HepG2 (cell line): ENCODE results near the gene SPINDOC. TPM values are rescaled to one million over a fixed set of nuclear protein-coding genes. Genes with fewer than 3 reads are reported as not detected.

Experiments
- GABPB1 ChIP-seq: IDR thresholded peaks from 2 replicates; pipeline ENCODE4 v1.6.1; 2016; ENCODE audit warnings: mild to moderate bottlenecking, missing genetic modification reagents, moderate library complexity, missing compliant biosample characterization
- GATAD2A ChIP-seq: IDR thresholded peaks from 2 replicates; pipeline ENCODE4 v1.6.1; 2016
- HNF4A ChIP-seq: sonication (generic); formaldehyde crosslinking; IDR thresholded peaks from 2 replicates; pipeline ENCODE4 v1.4.0; 2020; ENCODE audit warnings: missing genetic modification reagents
- HNRNPLL ChIP-seq: fragments of 200-400 bp; formaldehyde crosslinking; IDR thresholded peaks from 2 replicates; pipeline ENCODE4 v1.6.1; 2017; ENCODE audit warnings: mild to moderate bottlenecking, low read depth, low read length; ENCODE audit not compliant: poor library complexity, severe bottlenecking
- KDM5A ChIP-seq: fragments of 200-600 bp; sonication (generic); IDR thresholded peaks from 2 replicates; pipeline ENCODE4 v1.7.0; 2018; ENCODE audit warnings: antibody characterized with exemption, mild to moderate bottlenecking, low read length, borderline replicate concordance
- KLF16 ChIP-seq, 2 experiments: sonication (generic) in 1 of 2; formaldehyde crosslinking in 1 of 2; IDR thresholded peaks; 2 replicates each; pipeline versions ENCODE4 v1.6.1 to v1.8.0; 2016 to 2023; ENCODE audit warnings: missing genetic modification reagents in 2 of 2, missing compliant biosample characterization in 1 of 2
- MTA3 ChIP-seq: sonication (generic); formaldehyde crosslinking; IDR thresholded peaks from 2 replicates; pipeline ENCODE4 v1.4.0; 2020; ENCODE audit warnings: missing genetic modification reagents
- POGZ ChIP-seq: sonication (generic); formaldehyde crosslinking; IDR thresholded peaks from 2 replicates; pipeline ENCODE4 v1.4.0; 2020; ENCODE audit warnings: mild to moderate bottlenecking, missing genetic modification reagents
- TBP ChIP-seq: sonication (generic); formaldehyde crosslinking; IDR thresholded peaks from 2 replicates; pipeline ENCODE4 v1.5.0; 2020; ENCODE audit warnings: missing genetic modification reagents
- TEAD3 ChIP-seq: optimal IDR thresholded peaks from 2 replicates; pipeline ENCODE3; 2016; ENCODE audit warnings: borderline replicate concordance
- YEATS2 ChIP-seq: sonication (generic); formaldehyde crosslinking; IDR thresholded peaks from 2 replicates; pipeline ENCODE4 v1.4.0; 2020; ENCODE audit warnings: missing genetic modification reagents, borderline replicate concordance
- YEATS4 ChIP-seq: sonication (generic); formaldehyde crosslinking; IDR thresholded peaks from 2 replicates; pipeline ENCODE4 v1.4.0; 2020; ENCODE audit warnings: missing genetic modification reagents, borderline replicate concordance
- ZFX ChIP-seq: sonication (generic); formaldehyde crosslinking; IDR thresholded peaks from 2 replicates; pipeline ENCODE4 v1.4.0; 2020; ENCODE audit warnings: mild to moderate bottlenecking, low read depth, missing genetic modification reagents, moderate library complexity
- ZNF121 ChIP-seq: sonication (generic); formaldehyde crosslinking; IDR thresholded peaks from 2 replicates; pipeline ENCODE4 v1.5.0; 2020; ENCODE audit warnings: mild to moderate bottlenecking, missing genetic modification reagents
- ZNF160 ChIP-seq: sonication (generic); formaldehyde crosslinking; IDR thresholded peaks from 2 replicates; pipeline ENCODE4 v1.8.0; 2022; ENCODE audit warnings: mild to moderate bottlenecking, inconsistent platforms, missing genetic modification reagents
- ZNF263 ChIP-seq: sonication (generic); formaldehyde crosslinking; IDR thresholded peaks from 2 replicates; pipeline ENCODE4 v1.4.0; 2020; ENCODE audit warnings: missing genetic modification reagents
- ZNF431 ChIP-seq: sonication (generic); formaldehyde crosslinking; IDR thresholded peaks from 2 replicates; pipeline ENCODE4 v1.9.0; 2022; ENCODE audit warnings: missing genetic modification reagents, low read depth, mild to moderate bottlenecking, borderline replicate concordance
- ZNF747 ChIP-seq: sonication (generic); formaldehyde crosslinking; IDR thresholded peaks from 2 replicates; pipeline ENCODE4 v1.8.1; 2023; ENCODE audit warnings: missing genetic modification reagents, mild to moderate bottlenecking, borderline replicate concordance
- polyA plus RNA-seq, 8 experiments: library from polyadenylated mRNA; depleted of rRNA in 3 of 8; stranded (reverse) in 7 of 8; unstranded in 1 of 8; fragments of >200 nt; fragmentation: Illumina TruSeq in 4 of 8; extraction: Trizol in 4 of 8; gene quantifications; 2 replicates each; pipeline versions ENCODE4 v1.2.1 to v1.2.3, GENCODE V29; 2011 to 2016; ENCODE audit warnings: low read depth in 4 of 8, missing spikeins in 1 of 8, mixed read lengths in 1 of 8; ENCODE audit not compliant: insufficient read depth in 1 of 8
- total RNA-seq, 5 experiments: library from RNA; depleted of rRNA; stranded (reverse); fragments of >200 nt; fragmentation: Illumina TruSeq; extraction: Trizol; gene quantifications; 2 replicates each; pipeline ENCODE4 v1.2.3, GENCODE V29; 2016; ENCODE audit warnings: low read depth in 1 of 5
- TF ChIP-seq, protein P1 (sequence below): sonication (generic); formaldehyde crosslinking; IDR thresholded peaks from 2 replicates; pipeline ENCODE4 v1.4.0; 2020; ENCODE audit warnings: missing genetic modification reagents, borderline replicate concordance
- TF ChIP-seq, protein P2 (sequence below): IDR thresholded peaks from 2 replicates; pipeline ENCODE4 v1.6.1; 2016
- TF ChIP-seq, protein P3 (sequence below): sonication (generic); formaldehyde crosslinking; IDR thresholded peaks from 2 replicates; pipeline ENCODE4 v1.5.0; 2020; ENCODE audit warnings: mild to moderate bottlenecking, missing genetic modification reagents, borderline replicate concordance

The SPINDOC gene
- total and polyA plus RNA-seq, 2 of the 13 experiments (the other 11 are each of a cell fraction or from before 2014, with no cell fraction given) = 21.4 to 29.9 TPM

DNA sequence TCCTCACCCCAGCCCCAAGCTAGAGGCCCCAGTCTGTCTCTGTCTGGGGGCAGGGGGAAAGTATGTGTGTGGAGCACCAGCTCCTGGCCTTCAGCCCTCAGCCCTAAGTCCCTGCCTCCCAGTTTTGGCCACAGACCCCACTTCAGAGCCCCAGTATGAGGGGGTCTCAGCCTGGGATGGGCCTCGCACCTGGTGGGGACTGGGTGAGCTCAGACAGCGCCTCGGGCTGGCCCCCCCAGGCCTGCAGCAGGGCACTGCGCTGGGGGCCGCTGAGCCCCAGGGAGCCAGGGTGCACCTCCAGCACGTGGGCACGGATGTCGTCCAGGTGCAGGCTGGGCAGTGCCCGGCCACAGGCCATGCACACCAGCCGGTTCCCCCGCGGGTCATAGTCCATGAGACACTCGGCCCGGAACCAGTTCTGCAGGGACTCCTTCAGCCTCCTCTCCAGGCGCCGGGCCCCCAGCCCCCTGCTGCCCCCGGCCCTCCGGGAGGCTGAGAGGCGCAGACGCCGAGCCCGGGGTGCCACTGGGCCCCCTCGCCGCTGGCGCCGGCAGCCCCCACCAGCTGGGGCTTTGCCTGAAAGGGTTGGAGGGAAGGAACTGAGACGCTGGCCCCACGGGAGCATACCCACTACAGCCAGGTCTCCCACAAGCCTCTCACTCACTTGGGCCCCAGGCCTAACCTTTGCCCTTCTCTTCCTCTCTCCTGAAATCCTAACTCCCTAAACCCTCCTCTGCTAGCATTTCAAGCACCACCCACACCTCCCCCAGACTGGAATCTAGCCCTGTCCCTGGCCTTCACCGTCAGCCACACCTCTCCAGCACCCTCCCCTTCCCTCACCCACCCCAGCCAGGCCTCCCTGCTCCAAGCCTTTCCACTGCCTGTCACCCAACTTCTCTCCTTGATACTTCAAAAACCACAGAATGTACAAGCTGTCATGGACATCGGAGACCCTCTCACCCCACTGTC is 48.3 kb upstream of the SPINDOC start (continued):
- no peak for TF ChIP-seq TBP
- peak; percentile 34; the same call in 1 of the 2 replicates for TF ChIP-seq ZFX (CRISPR knock-in tag)
- TF ChIP-seq, protein P1, sequence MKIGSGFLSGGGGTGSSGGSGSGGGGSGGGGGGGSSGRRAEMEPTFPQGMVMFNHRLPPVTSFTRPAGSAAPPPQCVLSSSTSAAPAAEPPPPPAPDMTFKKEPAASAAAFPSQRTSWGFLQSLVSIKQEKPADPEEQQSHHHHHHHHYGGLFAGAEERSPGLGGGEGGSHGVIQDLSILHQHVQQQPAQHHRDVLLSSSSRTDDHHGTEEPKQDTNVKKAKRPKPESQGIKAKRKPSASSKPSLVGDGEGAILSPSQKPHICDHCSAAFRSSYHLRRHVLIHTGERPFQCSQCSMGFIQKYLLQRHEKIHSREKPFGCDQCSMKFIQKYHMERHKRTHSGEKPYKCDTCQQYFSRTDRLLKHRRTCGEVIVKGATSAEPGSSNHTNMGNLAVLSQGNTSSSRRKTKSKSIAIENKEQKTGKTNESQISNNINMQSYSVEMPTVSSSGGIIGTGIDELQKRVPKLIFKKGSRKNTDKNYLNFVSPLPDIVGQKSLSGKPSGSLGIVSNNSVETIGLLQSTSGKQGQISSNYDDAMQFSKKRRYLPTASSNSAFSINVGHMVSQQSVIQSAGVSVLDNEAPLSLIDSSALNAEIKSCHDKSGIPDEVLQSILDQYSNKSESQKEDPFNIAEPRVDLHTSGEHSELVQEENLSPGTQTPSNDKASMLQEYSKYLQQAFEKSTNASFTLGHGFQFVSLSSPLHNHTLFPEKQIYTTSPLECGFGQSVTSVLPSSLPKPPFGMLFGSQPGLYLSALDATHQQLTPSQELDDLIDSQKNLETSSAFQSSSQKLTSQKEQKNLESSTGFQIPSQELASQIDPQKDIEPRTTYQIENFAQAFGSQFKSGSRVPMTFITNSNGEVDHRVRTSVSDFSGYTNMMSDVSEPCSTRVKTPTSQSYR = peak; percentile 36; the same call in 1 of the 2 replicates
- TF ChIP-seq ZNF121 = no peak
- no peak for TF ChIP-seq ZNF160 (CRISPR knock-in tag)
- no peak for TF ChIP-seq KLF16 (CRISPR knock-in tag; IDR thresholded peaks at IDR 0.05)
- TF ChIP-seq, protein P2, sequence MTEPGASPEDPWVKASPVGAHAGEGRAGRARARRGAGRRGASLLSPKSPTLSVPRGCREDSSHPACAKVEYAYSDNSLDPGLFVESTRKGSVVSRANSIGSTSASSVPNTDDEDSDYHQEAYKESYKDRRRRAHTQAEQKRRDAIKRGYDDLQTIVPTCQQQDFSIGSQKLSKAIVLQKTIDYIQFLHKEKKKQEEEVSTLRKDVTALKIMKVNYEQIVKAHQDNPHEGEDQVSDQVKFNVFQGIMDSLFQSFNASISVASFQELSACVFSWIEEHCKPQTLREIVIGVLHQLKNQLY (CRISPR knock-in tag) = no peak
- no peak for TF ChIP-seq YEATS4 (CRISPR knock-in tag)
- no peak for TF ChIP-seq HNRNPLL
- TF ChIP-seq GABPB1 (CRISPR knock-in tag) = peak; percentile 35; the same call in 1 of the 2 replicates
- TF ChIP-seq, protein P3, sequence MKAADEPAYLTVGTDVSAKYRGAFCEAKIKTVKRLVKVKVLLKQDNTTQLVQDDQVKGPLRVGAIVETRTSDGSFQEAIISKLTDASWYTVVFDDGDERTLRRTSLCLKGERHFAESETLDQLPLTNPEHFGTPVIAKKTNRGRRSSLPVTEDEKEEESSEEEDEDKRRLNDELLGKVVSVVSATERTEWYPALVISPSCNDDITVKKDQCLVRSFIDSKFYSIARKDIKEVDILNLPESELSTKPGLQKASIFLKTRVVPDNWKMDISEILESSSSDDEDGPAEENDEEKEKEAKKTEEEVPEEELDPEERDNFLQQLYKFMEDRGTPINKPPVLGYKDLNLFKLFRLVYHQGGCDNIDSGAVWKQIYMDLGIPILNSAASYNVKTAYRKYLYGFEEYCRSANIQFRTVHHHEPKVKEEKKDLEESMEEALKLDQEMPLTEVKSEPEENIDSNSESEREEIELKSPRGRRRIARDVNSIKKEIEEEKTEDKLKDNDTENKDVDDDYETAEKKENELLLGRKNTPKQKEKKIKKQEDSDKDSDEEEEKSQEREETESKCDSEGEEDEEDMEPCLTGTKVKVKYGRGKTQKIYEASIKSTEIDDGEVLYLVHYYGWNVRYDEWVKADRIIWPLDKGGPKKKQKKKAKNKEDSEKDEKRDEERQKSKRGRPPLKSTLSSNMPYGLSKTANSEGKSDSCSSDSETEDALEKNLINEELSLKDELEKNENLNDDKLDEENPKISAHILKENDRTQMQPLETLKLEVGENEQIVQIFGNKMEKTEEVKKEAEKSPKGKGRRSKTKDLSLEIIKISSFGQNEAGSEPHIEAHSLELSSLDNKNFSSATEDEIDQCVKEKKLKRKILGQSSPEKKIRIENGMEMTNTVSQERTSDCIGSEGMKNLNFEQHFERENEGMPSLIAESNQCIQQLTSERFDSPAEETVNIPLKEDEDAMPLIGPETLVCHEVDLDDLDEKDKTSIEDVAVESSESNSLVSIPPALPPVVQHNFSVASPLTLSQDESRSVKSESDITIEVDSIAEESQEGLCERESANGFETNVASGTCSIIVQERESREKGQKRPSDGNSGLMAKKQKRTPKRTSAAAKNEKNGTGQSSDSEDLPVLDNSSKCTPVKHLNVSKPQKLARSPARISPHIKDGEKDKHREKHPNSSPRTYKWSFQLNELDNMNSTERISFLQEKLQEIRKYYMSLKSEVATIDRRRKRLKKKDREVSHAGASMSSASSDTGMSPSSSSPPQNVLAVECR (CRISPR knock-in tag) = no peak; the same call in 1 of the 2 replicates
- no peak for TF ChIP-seq TEAD3 (CRISPR knock-in tag)
- TF ChIP-seq YEATS2 = no peak
- no peak for TF ChIP-seq POGZ (CRISPR knock-in tag)
- no peak for TF ChIP-seq ZNF431 (CRISPR knock-in tag)
- no peak for TF ChIP-seq MTA3 (CRISPR knock-in tag)
- TF ChIP-seq ZNF263 = peak; percentile 23; the same call in 1 of the 2 replicates
- 0 out of 2 replicates have a peak, but pooled peaks have one; percentile 19 for TF ChIP-seq ZNF747 (CRISPR knock-in tag)
- no peak for TF ChIP-seq KDM5A
- peak; percentile 41; the same call in 1 of the 2 replicates for TF ChIP-seq HNF4A (CRISPR knock-in tag)
- TF ChIP-seq GATAD2A = no peak
